ENCODE data around the gene CMC1.

DNA sequence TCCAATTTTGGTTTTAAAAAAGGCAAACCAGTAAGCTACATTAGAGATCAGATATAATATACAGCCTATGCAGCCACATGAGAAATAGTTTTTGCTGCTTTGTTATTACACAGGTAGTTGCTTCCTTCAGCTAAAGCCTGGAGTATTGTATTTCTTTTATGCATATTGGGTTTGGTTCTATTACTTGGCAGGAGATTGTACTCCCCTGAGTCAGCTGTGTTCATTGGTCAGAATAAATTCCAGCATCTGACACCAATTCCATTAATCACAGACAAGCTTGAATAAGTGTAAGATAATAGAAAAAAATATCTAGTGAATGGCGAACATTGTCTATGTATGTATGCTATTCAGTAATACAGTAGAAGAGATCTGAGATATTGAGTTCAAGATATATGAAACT lies 81.0 kb downstream of the CMC1 start:
- TF ChIP-seq, protein P1, sequence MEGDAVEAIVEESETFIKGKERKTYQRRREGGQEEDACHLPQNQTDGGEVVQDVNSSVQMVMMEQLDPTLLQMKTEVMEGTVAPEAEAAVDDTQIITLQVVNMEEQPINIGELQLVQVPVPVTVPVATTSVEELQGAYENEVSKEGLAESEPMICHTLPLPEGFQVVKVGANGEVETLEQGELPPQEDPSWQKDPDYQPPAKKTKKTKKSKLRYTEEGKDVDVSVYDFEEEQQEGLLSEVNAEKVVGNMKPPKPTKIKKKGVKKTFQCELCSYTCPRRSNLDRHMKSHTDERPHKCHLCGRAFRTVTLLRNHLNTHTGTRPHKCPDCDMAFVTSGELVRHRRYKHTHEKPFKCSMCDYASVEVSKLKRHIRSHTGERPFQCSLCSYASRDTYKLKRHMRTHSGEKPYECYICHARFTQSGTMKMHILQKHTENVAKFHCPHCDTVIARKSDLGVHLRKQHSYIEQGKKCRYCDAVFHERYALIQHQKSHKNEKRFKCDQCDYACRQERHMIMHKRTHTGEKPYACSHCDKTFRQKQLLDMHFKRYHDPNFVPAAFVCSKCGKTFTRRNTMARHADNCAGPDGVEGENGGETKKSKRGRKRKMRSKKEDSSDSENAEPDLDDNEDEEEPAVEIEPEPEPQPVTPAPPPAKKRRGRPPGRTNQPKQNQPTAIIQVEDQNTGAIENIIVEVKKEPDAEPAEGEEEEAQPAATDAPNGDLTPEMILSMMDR (IDR thresholded peaks at IDR 0.05) = no peak
- TF ChIP-seq POLR2A (IDR thresholded peaks at IDR 0.05) = no peak

Measured in testis (tissue), 2 donors.